ENCODE measurements around the gene ZNF302. TPM values are rescaled to one million over a fixed set of nuclear protein-coding genes. Genes with fewer than 3 reads are reported as not detected.
A peak's percentile ranks its signal among the peaks of the same experiment; 100 is the strongest.
"Not testable (repeated sequence)": the region's sequence is repeated elsewhere in the genome, so short reads cannot be mapped to it uniquely, and the experiment has no call there.

ZNF302 gene
- total RNA-seq, 3 donors from 2014 or later (not counting 1 experiment from before 2014, with no cell fraction given): 13.8 to 23.6 (median 17.8) TPM

DNA sequence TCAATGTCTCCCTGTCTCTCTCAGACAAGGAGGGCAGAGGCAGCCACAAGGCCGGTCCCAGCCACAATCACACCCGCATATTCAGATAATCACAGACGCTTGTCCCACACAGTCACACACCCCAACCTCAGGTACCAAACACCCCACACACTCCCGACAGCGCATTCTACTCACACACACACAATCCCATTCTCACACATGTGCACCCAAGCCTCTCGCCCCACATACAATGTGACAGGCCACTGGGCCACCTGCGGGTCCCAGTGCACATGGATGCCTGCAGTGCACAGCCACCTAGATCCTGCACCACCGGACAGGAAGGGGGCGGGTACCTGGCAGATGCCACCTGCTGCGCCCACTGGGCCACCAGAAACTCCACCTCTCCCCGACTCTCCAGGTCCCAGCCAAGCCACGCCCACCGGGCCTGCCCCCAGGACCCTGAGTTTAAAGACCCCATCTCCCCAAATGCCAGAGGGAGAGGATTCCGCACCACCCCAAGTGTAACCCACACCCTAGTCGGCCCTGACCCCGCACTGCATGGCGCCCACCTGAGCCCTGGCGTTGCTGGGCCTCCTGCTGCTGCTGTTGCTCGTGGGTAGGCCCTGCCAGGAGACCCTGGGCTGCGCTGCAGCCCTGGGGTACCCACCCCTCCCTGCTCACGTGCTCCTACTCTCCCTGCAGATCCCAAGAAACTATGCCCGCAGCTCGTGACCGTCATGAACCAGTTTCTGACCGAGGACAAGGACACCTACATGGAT, 11.1 kb upstream of the ZNF302 start:
- peak overlapping the region; percentile 70 for H3K4me3 Mint-ChIP-seq
- H3K9me3 ChIP-seq (ENCODE audit: control insufficient read depth, insufficient read depth, low read length): no peaks in the 10 kb centered on the region
- WGBS (ENCODE audit: insufficient coverage): 94% methylated on average over 25 of the region's 25 CpGs

DNA sequence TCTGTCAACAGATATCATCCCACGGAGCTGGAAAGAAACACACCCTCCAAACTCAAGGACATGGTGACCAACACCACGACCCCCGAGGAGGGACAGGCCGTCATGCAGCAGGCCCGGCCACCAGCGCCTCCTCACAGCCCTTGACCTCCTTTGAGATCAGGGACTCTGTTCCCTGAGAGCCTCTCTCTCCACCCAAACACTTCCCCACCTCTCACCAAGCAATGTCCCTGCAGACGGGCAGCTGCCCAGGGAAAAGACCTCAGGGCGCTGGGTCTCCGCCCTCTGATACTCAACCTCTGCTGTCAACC, 10.6 kb upstream of the ZNF302 start:
- H3K4me1 Mint-ChIP-seq: peaks cover 9 to 26% of the 10 kb centered on the region in 2 donors
- DNase-seq (no peak), ATAC-seq (no peak)
- peak overlapping the region; percentile 52 for H3K27ac ChIP-seq (ENCODE audit: low read length)
- TF ChIP-seq, protein P1, sequence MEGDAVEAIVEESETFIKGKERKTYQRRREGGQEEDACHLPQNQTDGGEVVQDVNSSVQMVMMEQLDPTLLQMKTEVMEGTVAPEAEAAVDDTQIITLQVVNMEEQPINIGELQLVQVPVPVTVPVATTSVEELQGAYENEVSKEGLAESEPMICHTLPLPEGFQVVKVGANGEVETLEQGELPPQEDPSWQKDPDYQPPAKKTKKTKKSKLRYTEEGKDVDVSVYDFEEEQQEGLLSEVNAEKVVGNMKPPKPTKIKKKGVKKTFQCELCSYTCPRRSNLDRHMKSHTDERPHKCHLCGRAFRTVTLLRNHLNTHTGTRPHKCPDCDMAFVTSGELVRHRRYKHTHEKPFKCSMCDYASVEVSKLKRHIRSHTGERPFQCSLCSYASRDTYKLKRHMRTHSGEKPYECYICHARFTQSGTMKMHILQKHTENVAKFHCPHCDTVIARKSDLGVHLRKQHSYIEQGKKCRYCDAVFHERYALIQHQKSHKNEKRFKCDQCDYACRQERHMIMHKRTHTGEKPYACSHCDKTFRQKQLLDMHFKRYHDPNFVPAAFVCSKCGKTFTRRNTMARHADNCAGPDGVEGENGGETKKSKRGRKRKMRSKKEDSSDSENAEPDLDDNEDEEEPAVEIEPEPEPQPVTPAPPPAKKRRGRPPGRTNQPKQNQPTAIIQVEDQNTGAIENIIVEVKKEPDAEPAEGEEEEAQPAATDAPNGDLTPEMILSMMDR (IDR thresholded peaks at IDR 0.05): no peak
- no peaks in the 10 kb centered on the region for H3K36me3 Mint-ChIP-seq
- H3K9me3 Mint-ChIP-seq: no peaks in the 10 kb centered on the region
- H3K27me3 Mint-ChIP-seq (ENCODE audit: low read depth in 2 of 2): no peaks in the 10 kb centered on the region
- H3K4me3 ChIP-seq (ENCODE audit: low read length): no peak overlapping the region
- peaks cover 14% of the 10 kb centered on the region for H3K4me1 ChIP-seq (ENCODE audit: control insufficient read depth, insufficient read depth, low read length)
- intact Hi-C loops (cut with micrococcal nuclease): no loop called here
- no peaks in the 10 kb centered on the region for H3K36me3 ChIP-seq (ENCODE audit: control insufficient read depth, insufficient read depth, low read length)
- peak overlapping the region; percentile 77 to 82 for H3K27ac Mint-ChIP-seq
- H3K9me3 ChIP-seq (ENCODE audit: control insufficient read depth, insufficient read depth, low read length): no peaks in the 10 kb centered on the region
- WGBS (ENCODE audit: insufficient coverage): 96% methylated on average over 9 of the region's 9 CpGs
- H3K27me3 ChIP-seq (ENCODE audit: control insufficient read depth, insufficient read depth, low read length): no peaks in the 10 kb centered on the region
- peak overlapping the region; percentile 70 for H3K4me3 Mint-ChIP-seq

More for the DNA sequence above, 11.1 kb upstream of the ZNF302 start:
- Histone ChIP-seq H3K27ac (ENCODE audit: low read length) (no peak overlapping the region), H3K27me3 (ENCODE audit: control insufficient read depth, insufficient read depth, low read length) (no peaks in the 10 kb centered on the region), H3K36me3 (ENCODE audit: control insufficient read depth, insufficient read depth, low read length) (no peaks in the 10 kb centered on the region), H3K4me3 (ENCODE audit: low read length) (no peak overlapping the region), H3K4me1 (ENCODE audit: control insufficient read depth, insufficient read depth, low read length) (peaks cover 14% of the 10 kb centered on the region)
- Mint-ChIP-seq H3K27ac (peak overlapping the region; percentile 77 to 82), H3K27me3 (ENCODE audit: low read depth in 2 of 2) (no peaks in the 10 kb centered on the region), H3K4me1 (peaks cover 9 to 26% of the 10 kb centered on the region in 2 donors), H3K9me3 (no peaks in the 10 kb centered on the region), H3K36me3 (no peaks in the 10 kb centered on the region)
- ATAC-seq: no peak
- TF ChIP-seq, protein P1 (IDR thresholded peaks at IDR 0.05): no peak
- intact Hi-C loops (cut with micrococcal nuclease): no loop called here
- DNase-seq: no peak

DNA sequence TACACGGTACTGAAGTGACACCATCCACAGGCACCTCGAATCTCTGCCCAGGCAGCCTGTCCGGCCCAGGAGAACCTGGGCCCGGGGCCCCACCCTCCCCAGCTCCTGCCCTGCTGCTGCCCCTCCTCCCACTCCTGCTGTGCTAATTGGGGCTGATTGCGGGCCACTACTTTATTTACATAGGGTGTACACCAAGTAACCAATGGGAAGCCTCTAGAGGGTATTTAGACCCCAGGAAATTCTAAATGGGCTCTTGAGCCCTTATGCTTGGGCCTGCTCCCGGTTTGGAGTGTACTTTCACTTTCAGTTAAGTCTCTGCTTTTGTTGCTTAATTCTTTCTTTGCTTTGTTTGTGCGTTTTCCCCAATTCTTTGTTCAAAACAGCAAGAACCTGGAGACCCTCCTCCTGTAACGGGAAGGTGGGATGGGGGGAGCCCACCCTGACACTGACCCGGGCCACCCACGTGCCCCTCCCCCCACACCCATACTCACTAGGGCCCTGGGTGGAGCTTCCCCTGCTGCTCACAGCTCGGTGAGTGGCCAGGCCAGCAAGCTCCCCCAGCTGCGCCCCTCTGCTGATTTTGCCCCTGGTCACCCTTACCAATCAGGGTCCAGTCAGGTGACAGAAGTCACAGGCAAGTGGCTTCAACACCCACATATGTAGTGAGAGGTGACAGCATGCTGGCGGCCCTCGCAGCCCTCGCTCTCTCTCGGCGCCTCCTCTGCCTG, 10.0 kb upstream of the ZNF302 start:
- H3K4me1 ChIP-seq (ENCODE audit: control insufficient read depth, insufficient read depth, low read length): peaks cover 14% of the 10 kb centered on the region
- Mint-ChIP-seq H3K27ac (peak overlapping the region; percentile 77 to 82), H3K9me3 (no peaks in the 10 kb centered on the region), H3K27me3 (ENCODE audit: low read depth in 2 of 2) (peaks cover 3 to 4% of the 10 kb centered on the region in 2 donors), H3K4me1 (peaks cover 9 to 26% of the 10 kb centered on the region in 2 donors), H3K4me3 (peak overlapping the region; percentile 65), H3K36me3 (peaks cover 3% of the 10 kb centered on the region)
- ATAC-seq (peak in 2 of 3 donors; percentile 38 to 51), DNase-seq (peak in 1 of 2 donors; percentile 42)
- H3K9me3 ChIP-seq (ENCODE audit: control insufficient read depth, insufficient read depth, low read length): no peaks in the 10 kb centered on the region
- WGBS (ENCODE audit: insufficient coverage): 83% methylated on average over 17 of the region's 17 CpGs
- TF ChIP-seq, protein P1 (IDR thresholded peaks at IDR 0.05): no peak
- H3K4me3 ChIP-seq (ENCODE audit: low read length): peak overlapping the region; percentile 2
- H3K27me3 ChIP-seq (ENCODE audit: control insufficient read depth, insufficient read depth, low read length): no peaks in the 10 kb centered on the region
- no peaks in the 10 kb centered on the region for H3K36me3 ChIP-seq (ENCODE audit: control insufficient read depth, insufficient read depth, low read length)
- peak overlapping the region; percentile 52 for H3K27ac ChIP-seq (ENCODE audit: low read length)
- intact Hi-C loops (cut with micrococcal nuclease): no loop called here

DNA sequence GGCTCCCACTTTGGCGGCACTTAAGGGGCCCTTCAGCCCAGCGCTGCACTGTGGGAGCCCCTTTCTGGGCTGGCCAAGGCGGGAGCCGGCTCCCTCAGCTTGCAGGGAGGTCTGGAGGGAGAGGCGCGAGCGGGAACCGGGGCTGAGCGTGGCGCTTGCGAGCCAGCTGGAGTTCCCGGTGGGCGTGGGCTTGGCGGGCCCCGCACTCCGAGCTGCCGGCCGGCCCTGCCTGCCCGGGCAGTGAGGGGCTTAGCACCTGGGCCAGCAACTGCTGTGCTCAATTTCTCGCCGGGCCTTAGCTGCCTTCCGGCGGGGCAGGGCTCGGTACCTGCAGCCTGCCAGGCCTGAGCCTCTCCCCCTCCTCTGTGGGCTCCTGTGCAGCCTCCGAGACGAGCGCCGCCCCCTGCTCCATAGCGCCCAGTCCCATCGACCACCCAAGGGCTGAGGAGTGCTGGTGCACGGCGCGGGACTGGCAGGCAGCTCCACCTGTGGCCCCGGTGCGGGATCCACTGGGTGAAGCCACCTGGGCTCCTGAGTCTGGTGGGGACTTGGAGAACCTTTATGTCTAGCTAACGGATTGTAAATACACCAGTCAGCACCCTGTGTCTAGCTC, 9.3 kb upstream of the ZNF302 start:
- H3K27me3 ChIP-seq (ENCODE audit: control insufficient read depth, insufficient read depth, low read length); H3K27me3 Mint-ChIP-seq (ENCODE audit: low read depth in 2 of 2); H3K36me3 ChIP-seq (ENCODE audit: control insufficient read depth, insufficient read depth, low read length); H3K4me1 ChIP-seq (ENCODE audit: control insufficient read depth, insufficient read depth, low read length); H3K9me3 Mint-ChIP-seq; H3K4me3 ChIP-seq (ENCODE audit: low read length); H3K4me3 Mint-ChIP-seq; intact Hi-C loops (cut with micrococcal nuclease); H3K36me3 Mint-ChIP-seq; ATAC-seq; DNase-seq; H3K9me3 ChIP-seq (ENCODE audit: control insufficient read depth, insufficient read depth, low read length): not testable (repeated sequence)
- Mint-ChIP-seq H3K27ac (peak overlapping the region; percentile 77 to 82), H3K4me1 (peaks cover 3 to 20% of the 10 kb centered on the region in 2 donors)
- H3K27ac ChIP-seq (ENCODE audit: low read length): peak overlapping the region; percentile 52
- 96% methylated on average over 35 of the region's 36 CpGs for WGBS (ENCODE audit: insufficient coverage)

DNA sequence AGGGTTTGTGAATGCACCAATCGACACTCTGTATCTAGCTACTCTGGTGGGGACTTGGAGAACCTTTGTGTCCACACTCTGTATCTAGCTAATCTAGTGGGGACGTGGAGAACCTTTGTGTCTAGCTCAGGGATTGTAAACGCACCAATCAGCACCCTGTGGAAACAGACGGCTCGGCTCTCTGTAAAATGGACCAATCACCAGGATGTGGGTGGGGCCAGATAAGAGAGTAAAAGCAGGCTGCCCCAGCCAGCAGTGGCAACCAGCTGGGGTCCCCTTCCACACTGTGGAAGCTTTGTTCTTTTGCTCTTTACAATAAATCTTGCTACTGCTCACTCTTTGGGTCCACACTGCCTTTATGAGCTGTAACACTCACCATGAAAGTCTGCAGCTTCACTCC, 8.8 kb upstream of the ZNF302 start:
- intact Hi-C loops (cut with micrococcal nuclease); H3K9me3 Mint-ChIP-seq; H3K27me3 ChIP-seq (ENCODE audit: control insufficient read depth, insufficient read depth, low read length); H3K36me3 Mint-ChIP-seq; H3K27ac ChIP-seq (ENCODE audit: low read length); H3K4me3 ChIP-seq (ENCODE audit: low read length); H3K9me3 ChIP-seq (ENCODE audit: control insufficient read depth, insufficient read depth, low read length); H3K36me3 ChIP-seq (ENCODE audit: control insufficient read depth, insufficient read depth, low read length); H3K27ac Mint-ChIP-seq; ATAC-seq; H3K4me3 Mint-ChIP-seq; H3K4me1 ChIP-seq (ENCODE audit: control insufficient read depth, insufficient read depth, low read length); DNase-seq: not testable (repeated sequence)
- 95% methylated on average over 4 of the region's 5 CpGs for WGBS (ENCODE audit: insufficient coverage)
- Mint-ChIP-seq H3K4me1 (peaks cover 0 to 18% of the 10 kb centered on the region in 2 donors), H3K27me3 (ENCODE audit: low read depth in 2 of 2) (peaks cover 7 to 10% of the 10 kb centered on the region in 2 donors)
